Kidney (tissue), 14 donors: ENCODE results near the gene RNASEH2A. TPM values are rescaled to one million over a fixed set of nuclear protein-coding genes. Genes with fewer than 3 reads are reported as not detected.

Experiments used
- DNase-seq, 5 donors: peaks; one replicate each; pipeline ENCODE4 v3.0.0-alpha.2; 2013 to 2020
- FAIRE-seq: peaks from 2 replicates; lab custom pipeline; 2012; peaks lifted over from hg19 to GRCh38; lab: Jason Lieb, UNC
- H3K27ac ChIP-seq, 2 donors: one replicate each; pipeline ENCODE4 v1.7.0; 2013; ENCODE audit warnings: low read depth in 2 of 2, low read length in 2 of 2, inconsistent platforms in 1 of 2
- H3K27me3 ChIP-seq: one replicate; pipeline ENCODE4 v1.7.1; 2013; ENCODE audit warnings: low read length, inconsistent platforms; ENCODE audit not compliant: control insufficient read depth, insufficient read depth
- H3K36me3 ChIP-seq, 3 donors: one replicate each; pipeline versions ENCODE4 v1.7.0 to v1.7.1; 2013; ENCODE audit warnings: low read length in 3 of 3, control low read depth in 1 of 3, inconsistent platforms in 1 of 3; ENCODE audit not compliant: insufficient read depth in 3 of 3, control insufficient read depth in 2 of 3
- H3K4me1 ChIP-seq, 3 donors: one replicate each; pipeline versions ENCODE4 v1.7.0 to v1.7.1; 2013; ENCODE audit warnings: low read length in 3 of 3, inconsistent platforms in 1 of 3, low read depth in 1 of 3; ENCODE audit not compliant: control insufficient read depth in 2 of 3, insufficient read depth in 2 of 3
- H3K4me3 ChIP-seq, 3 donors: one replicate each; pipeline versions ENCODE4 v1.7.0 to v1.8.1; 2013; ENCODE audit warnings: low read length in 3 of 3, control low read depth in 1 of 3, inconsistent platforms in 1 of 3
- H3K9ac ChIP-seq, 3 donors: one replicate each; pipeline versions ENCODE4 v1.7.0 to v1.7.1; 2013; ENCODE audit warnings: low read length in 3 of 3, control low read depth in 1 of 3, inconsistent platforms in 1 of 3
- H3K9me3 ChIP-seq, 3 donors: one replicate each; pipeline versions ENCODE4 v1.7.0 to v1.7.1; 2013; ENCODE audit warnings: low read length in 3 of 3, control low read depth in 1 of 3, inconsistent platforms in 1 of 3; ENCODE audit not compliant: control insufficient read depth in 2 of 3, insufficient read depth in 1 of 3
- intact Hi-C: fragments of 100-400 bp; cut with DNase I; formaldehyde crosslinking; loops from one replicate; pipeline ENCODE4 v1.11.1; 2022
- polyA plus RNA-seq: library from polyadenylated mRNA; stranded (reverse); fragments of 350-450 nt; fragmentation: Illumina TruSeq; extraction: RNeasy Lipid Tissue Mini Kit (QIAGEN cat#74804); gene quantifications from one replicate; pipeline ENCODE4 v1.2.3, GENCODE V29; 2014; ENCODE audit warnings: low read depth, low replicate concordance; ENCODE audit not compliant: insufficient read depth
- total RNA-seq: library from RNA; stranded (reverse); fragmentation: NEBNext Ultra II Directional; extraction: Animal tissue kit (Norgen Biotek cat#: 25700); gene quantifications from one replicate; pipeline ENCODE4 v1.2.1, GENCODE V29; 2021
- TF ChIP-seq, protein P1 (sequence below): IDR thresholded peaks from 3 replicates; pipeline ENCODE4 v1.5.1; 2012; ENCODE audit warnings: mild to moderate bottlenecking, moderate library complexity, borderline replicate concordance; ENCODE audit not compliant: insufficient read depth; ENCODE audit errors: extremely low read depth
- donor health status: control.
- donor health status: control.
- donor health status: control.
- donor health status: control.
- donor health status: control.
- donor health status: DM: yes; HTN: yes; CAD: no.
- donor health status: Normal renal cell carcinoma (clear cell type).

RNASEH2A gene
- total and polyA plus RNA-seq, 2 donors from 2014 or later, result 1.3 to 7.9 TPM

DNA sequence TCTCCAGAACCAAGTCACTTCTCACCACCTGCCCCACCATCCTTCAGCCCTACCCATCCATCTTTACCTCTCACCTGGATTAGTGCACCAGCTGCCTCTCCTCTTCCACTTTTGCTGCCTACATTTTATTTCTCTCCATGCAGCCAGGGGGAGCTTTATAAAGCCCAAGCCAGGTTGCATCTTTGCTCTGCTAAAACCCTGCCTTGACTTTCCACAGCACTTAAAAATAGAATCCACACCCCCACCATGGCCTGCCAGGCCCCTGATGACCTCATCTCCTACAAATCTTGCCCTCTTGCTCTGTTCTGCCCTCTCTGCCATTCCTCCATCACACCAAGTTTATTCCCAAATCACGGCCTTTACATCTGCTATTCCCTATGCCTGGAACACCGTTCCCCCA is 32.8 kb upstream of the RNASEH2A start:
- Histone ChIP-seq H3K4me3 (no peak overlapping the region), H3K9me3 (no peaks in the 10 kb centered on the region), H3K4me1 (peaks cover 0 to 13% (median 4%) of the 10 kb centered on the region in 3 donors), H3K9ac (no peak overlapping the region), H3K27ac (no peak overlapping the region), H3K27me3 (no peaks in the 10 kb centered on the region), H3K36me3 (peaks cover 0 to 7% (median 0%) of the 10 kb centered on the region in 3 donors)
- peak in 1 of 5 donors; percentile 15 for DNase-seq
- FAIRE-seq, result no peak
- intact Hi-C loops, result no loop called here
- TF ChIP-seq, protein P1, sequence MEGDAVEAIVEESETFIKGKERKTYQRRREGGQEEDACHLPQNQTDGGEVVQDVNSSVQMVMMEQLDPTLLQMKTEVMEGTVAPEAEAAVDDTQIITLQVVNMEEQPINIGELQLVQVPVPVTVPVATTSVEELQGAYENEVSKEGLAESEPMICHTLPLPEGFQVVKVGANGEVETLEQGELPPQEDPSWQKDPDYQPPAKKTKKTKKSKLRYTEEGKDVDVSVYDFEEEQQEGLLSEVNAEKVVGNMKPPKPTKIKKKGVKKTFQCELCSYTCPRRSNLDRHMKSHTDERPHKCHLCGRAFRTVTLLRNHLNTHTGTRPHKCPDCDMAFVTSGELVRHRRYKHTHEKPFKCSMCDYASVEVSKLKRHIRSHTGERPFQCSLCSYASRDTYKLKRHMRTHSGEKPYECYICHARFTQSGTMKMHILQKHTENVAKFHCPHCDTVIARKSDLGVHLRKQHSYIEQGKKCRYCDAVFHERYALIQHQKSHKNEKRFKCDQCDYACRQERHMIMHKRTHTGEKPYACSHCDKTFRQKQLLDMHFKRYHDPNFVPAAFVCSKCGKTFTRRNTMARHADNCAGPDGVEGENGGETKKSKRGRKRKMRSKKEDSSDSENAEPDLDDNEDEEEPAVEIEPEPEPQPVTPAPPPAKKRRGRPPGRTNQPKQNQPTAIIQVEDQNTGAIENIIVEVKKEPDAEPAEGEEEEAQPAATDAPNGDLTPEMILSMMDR, result no peak

DNA sequence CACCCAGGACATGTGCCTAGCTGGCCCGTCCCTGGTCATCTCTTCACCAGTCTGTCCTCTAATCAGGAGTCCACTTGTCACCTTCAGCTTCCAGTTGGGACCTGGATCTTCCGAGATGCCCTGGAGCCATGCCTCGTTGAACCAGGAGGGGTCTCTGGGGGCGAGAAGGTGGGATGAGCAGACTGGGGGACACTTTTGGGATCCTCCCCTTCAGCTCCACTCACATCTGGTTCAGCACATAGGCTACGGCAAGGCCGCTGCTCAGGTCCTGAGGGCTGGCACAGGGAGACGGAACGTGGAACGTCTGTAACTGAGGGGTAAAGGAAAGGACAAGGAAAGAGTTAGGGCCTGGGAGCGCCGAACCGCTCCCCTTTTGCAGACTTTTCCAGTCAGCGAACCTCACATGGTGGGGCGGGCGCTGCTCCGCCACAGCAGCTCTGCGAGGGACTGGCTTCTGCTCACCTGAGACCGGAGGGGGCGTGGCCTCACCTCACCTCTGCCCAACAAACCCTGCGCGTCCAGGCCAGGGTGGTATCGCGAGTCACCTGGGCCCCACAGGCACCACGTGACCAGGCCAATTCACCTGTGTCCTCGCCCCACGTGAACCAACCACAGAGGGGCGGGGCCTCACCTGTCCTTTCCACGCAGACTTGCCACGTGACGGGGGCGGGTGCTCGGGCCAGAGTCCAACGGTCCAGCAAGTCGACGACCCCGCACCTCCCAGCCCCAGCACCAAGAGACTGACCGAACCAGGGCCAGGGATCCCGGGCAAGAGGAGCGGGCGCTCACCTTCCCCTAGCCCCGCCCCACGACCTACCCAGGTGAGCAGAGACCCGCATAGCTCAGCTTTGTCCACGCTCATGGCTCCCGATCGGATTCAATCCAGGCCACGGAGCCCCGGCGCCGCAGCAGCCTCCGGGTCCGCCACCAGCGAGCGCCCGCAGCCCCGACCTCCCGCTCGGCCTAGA is 31.5 kb upstream of the RNASEH2A start, which contains the start of gene HOOK2:
TSS of gene HOOK2 (minus strand) at position 965 of the 968 bp plus-strand sequence. CDS start at position 862, 103 bp downstream.
- FAIRE-seq (no peak), DNase-seq (peak; percentile 90 to 99 (median 93))
- Histone ChIP-seq H3K4me3 (peak within 1 kb of the TSS; percentile 37 to 75 (median 57)), H3K36me3 (peaks cover 0 to 4% (median 0%) of the 10 kb centered on the region in 3 donors), H3K4me1 (peaks cover 0 to 17% (median 4%) of the 10 kb centered on the region in 3 donors), H3K9me3 (no peaks in the 10 kb centered on the region), H3K9ac (peak within 1 kb of the TSS in 2 of 3 donors; percentile 39 to 88), H3K27ac (peak within 1 kb of the TSS; percentile 91 to 99), H3K27me3 (no peaks in the 10 kb centered on the region)
- intact Hi-C loops, result no loop called here
- TF ChIP-seq, protein P1, result no peak

GRCh38 chr19:12777217-12778016 is 29.0 kb upstream of the RNASEH2A start:
- Histone ChIP-seq H3K4me1 (peaks cover 0 to 20% (median 4%) of the 10 kb centered on the region in 3 donors), H3K9me3 (no peaks in the 10 kb centered on the region), H3K27ac (peak overlapping the region; percentile 92 to 95), H3K4me3 (peak overlapping the region; percentile 28 to 75 (median 70)), H3K27me3 (no peaks in the 10 kb centered on the region), H3K36me3 (no peaks in the 10 kb centered on the region), H3K9ac (peak overlapping the region in 2 of 3 donors; percentile 43 to 91)
- intact Hi-C loops, result no loop called here
- peak; percentile 74 to 93 (median 86) for DNase-seq
- TF ChIP-seq, protein P1, result peak; percentile 95
- no peak for FAIRE-seq
